HepG2 (cell line): Measurements from ENCODE around the gene YPEL3. TPM values are rescaled to one million over a fixed set of nuclear protein-coding genes. Genes with fewer than 3 reads are reported as not detected.

Source experiments
- ATF1 ChIP-seq: IDR thresholded peaks from 2 replicates; pipeline ENCODE4 v1.6.1; 2016; ENCODE audit warnings: mild to moderate bottlenecking, control low read depth
- BATF2 ChIP-seq: sonication (generic); formaldehyde crosslinking; IDR thresholded peaks from 2 replicates; pipeline ENCODE4 v1.8.0; 2022; ENCODE audit warnings: mild to moderate bottlenecking, missing genetic modification reagents, moderate library complexity
- CBX5 ChIP-seq: sonication (generic); formaldehyde crosslinking; IDR thresholded peaks from 2 replicates; pipeline ENCODE4 v1.4.0; 2020; ENCODE audit warnings: missing genetic modification reagents, borderline replicate concordance
- CEBPZ ChIP-seq: IDR thresholded peaks from 2 replicates; pipeline ENCODE4 v1.6.1; 2012; ENCODE audit warnings: low read length, improper control_type of control experiment
- GABPB1 ChIP-seq: IDR thresholded peaks from 2 replicates; pipeline ENCODE4 v1.6.1; 2016; ENCODE audit warnings: mild to moderate bottlenecking, missing genetic modification reagents, moderate library complexity, missing compliant biosample characterization
- IRX3 ChIP-seq: sonication (generic); formaldehyde crosslinking; IDR thresholded peaks from 2 replicates; pipeline ENCODE4 v1.8.1; 2023; ENCODE audit warnings: mild to moderate bottlenecking, low read depth, missing genetic modification reagents, borderline replicate concordance
- ISL2 ChIP-seq: sonication (generic); formaldehyde crosslinking; IDR thresholded peaks from 2 replicates; pipeline ENCODE4 v1.5.0; 2020; ENCODE audit warnings: missing genetic modification reagents
- JUN ChIP-seq: sonication (generic); formaldehyde crosslinking; IDR thresholded peaks from 2 replicates; pipeline ENCODE4 v1.4.0; 2020; ENCODE audit warnings: mild to moderate bottlenecking, missing genetic modification reagents
- MEF2D ChIP-seq: sonication (generic); formaldehyde crosslinking; IDR thresholded peaks from 2 replicates; pipeline ENCODE4 v1.5.1; 2020; ENCODE audit warnings: mild to moderate bottlenecking, missing genetic modification reagents
- MTA3 ChIP-seq: sonication (generic); formaldehyde crosslinking; IDR thresholded peaks from 2 replicates; pipeline ENCODE4 v1.4.0; 2020; ENCODE audit warnings: missing genetic modification reagents
- NFIB ChIP-seq: sonication (generic); formaldehyde crosslinking; IDR thresholded peaks from 2 replicates; pipeline ENCODE4 v1.9.0; 2021; ENCODE audit warnings: missing genetic modification reagents, mild to moderate bottlenecking, borderline replicate concordance
- ONECUT2 ChIP-seq: sonication (generic); formaldehyde crosslinking; IDR thresholded peaks from 2 replicates; pipeline ENCODE4 v1.4.0; 2020; ENCODE audit warnings: missing genetic modification reagents
- PREB ChIP-seq: sonication (generic); formaldehyde crosslinking; IDR thresholded peaks from 2 replicates; pipeline ENCODE4 v1.4.0; 2020; ENCODE audit warnings: missing genetic modification reagents
- RFX1 ChIP-seq: fragments of 450-650 bp; IDR thresholded peaks from 2 replicates; pipeline ENCODE4 v1.6.1; 2017
- SIX4 ChIP-seq: sonication (generic); formaldehyde crosslinking; IDR thresholded peaks from 2 replicates; pipeline ENCODE4 v1.4.0; 2020; ENCODE audit warnings: missing genetic modification reagents
- SSRP1 ChIP-seq: IDR thresholded peaks from 2 replicates; pipeline ENCODE4 v1.6.1; 2016; ENCODE audit warnings: control low read depth
- TCF7L2 ChIP-seq: IDR thresholded peaks from 2 replicates; pipeline ENCODE4 v1.6.1; 2011; ENCODE audit warnings: mild to moderate bottlenecking, low read depth, low read length, moderate library complexity
- TEAD2 ChIP-seq: sonication (generic); formaldehyde crosslinking; IDR thresholded peaks from 2 replicates; pipeline ENCODE4 v1.9.0; 2021; ENCODE audit warnings: missing genetic modification reagents
- ZBTB7B ChIP-seq: sonication (generic); formaldehyde crosslinking; IDR thresholded peaks from 2 replicates; pipeline ENCODE4 v1.4.0; 2020; ENCODE audit warnings: missing genetic modification reagents
- ZFP41 ChIP-seq: sonication (generic); formaldehyde crosslinking; IDR thresholded peaks from 2 replicates; pipeline ENCODE4 v1.4.0; 2020; ENCODE audit warnings: mild to moderate bottlenecking, missing genetic modification reagents, borderline replicate concordance
- ZNF207 ChIP-seq: fragments of 450-650 bp; IDR thresholded peaks from 2 replicates; pipeline ENCODE4 v1.6.1; 2016; ENCODE audit warnings: antibody characterized with exemption, borderline replicate concordance
- ZNF446 ChIP-seq: sonication (generic); formaldehyde crosslinking; IDR thresholded peaks from 2 replicates; pipeline ENCODE4 v1.5.0; 2020; ENCODE audit warnings: mild to moderate bottlenecking, missing genetic modification reagents
- ZNF546 ChIP-seq: sonication (generic); formaldehyde crosslinking; conservative IDR thresholded peaks from 2 replicates; pipeline ENCODE4 v1.8.1; 2023; ENCODE audit warnings: mild to moderate bottlenecking, missing genetic modification reagents
- ZNF550 ChIP-seq: sonication (generic); formaldehyde crosslinking; IDR thresholded peaks from 2 replicates; pipeline ENCODE4 v1.4.0; 2020; ENCODE audit warnings: mild to moderate bottlenecking, missing genetic modification reagents, borderline replicate concordance
- ZNF556 ChIP-seq: sonication (generic); formaldehyde crosslinking; IDR thresholded peaks from 2 replicates; pipeline ENCODE4 v1.4.0; 2020; ENCODE audit warnings: mild to moderate bottlenecking, missing genetic modification reagents, borderline replicate concordance
- ZNF580 ChIP-seq: IDR thresholded peaks from 2 replicates; pipeline ENCODE4 v1.6.1; 2016; ENCODE audit warnings: low read depth, borderline replicate concordance
- ZNF674 ChIP-seq: sonication (generic); formaldehyde crosslinking; IDR thresholded peaks from 2 replicates; pipeline ENCODE4 v1.5.0; 2020; ENCODE audit warnings: low read depth, mild to moderate bottlenecking, missing genetic modification reagents
- ZNF841 ChIP-seq: sonication (generic); formaldehyde crosslinking; IDR thresholded peaks from 2 replicates; pipeline ENCODE4 v1.8.1; 2023; ENCODE audit warnings: missing genetic modification reagents, borderline replicate concordance
- ZSCAN30 ChIP-seq: sonication (generic); formaldehyde crosslinking; IDR thresholded peaks from 2 replicates; pipeline ENCODE4 v1.5.0; 2020; ENCODE audit warnings: mild to moderate bottlenecking, missing genetic modification reagents
- polyA plus RNA-seq, 8 experiments: library from polyadenylated mRNA; depleted of rRNA in 3 of 8; stranded (reverse) in 7 of 8; unstranded in 1 of 8; fragments of >200 nt; fragmentation: Illumina TruSeq in 4 of 8; extraction: Trizol in 4 of 8; gene quantifications; 2 replicates each; pipeline versions ENCODE4 v1.2.1 to v1.2.3, GENCODE V29; 2011 to 2016; ENCODE audit warnings: low read depth in 4 of 8, missing spikeins in 1 of 8, mixed read lengths in 1 of 8; ENCODE audit not compliant: insufficient read depth in 1 of 8
- total RNA-seq, 5 experiments: library from RNA; depleted of rRNA; stranded (reverse); fragments of >200 nt; fragmentation: Illumina TruSeq; extraction: Trizol; gene quantifications; 2 replicates each; pipeline ENCODE4 v1.2.3, GENCODE V29; 2016; ENCODE audit warnings: low read depth in 1 of 5

Gene YPEL3
- total and polyA plus RNA-seq, 2 of the 13 experiments (the other 11 are each of a cell fraction or from before 2014, with no cell fraction given) = 5.4 to 47.0 TPM

- TF ChIP-seq ZNF207 (no peak), TCF7L2 (no peak), TEAD2 (no peak), ZNF580 (CRISPR knock-in tag) (no peak), ISL2 (CRISPR knock-in tag) (no peak), CEBPZ (no peak), CBX5 (CRISPR knock-in tag) (no peak), SIX4 (CRISPR knock-in tag) (no peak), ZNF546 (no peak), GABPB1 (CRISPR knock-in tag) (no peak), NFIB (CRISPR knock-in tag) (no peak), SSRP1 (no peak), JUN (no peak), ZSCAN30 (CRISPR knock-in tag) (no peak), ZNF674 (CRISPR knock-in tag) (no peak), ZNF550 (CRISPR knock-in tag) (no peak), ZNF841 (CRISPR knock-in tag) (no peak), ONECUT2 (CRISPR knock-in tag) (no peak), BATF2 (CRISPR knock-in tag) (0 out of 2 replicates have a peak, but pooled peaks have one; percentile 68), ATF1 (CRISPR knock-in tag) (no peak), IRX3 (CRISPR knock-in tag) (no peak), ZNF446 (CRISPR knock-in tag) (no peak), MEF2D (CRISPR knock-in tag) (no peak), RFX1 (no peak), ZFP41 (CRISPR knock-in tag) (peak; percentile 20; the same call in 1 of the 2 replicates), ZBTB7B (CRISPR knock-in tag) (no peak; the same call in 1 of the 2 replicates), MTA3 (no peak), PREB (CRISPR knock-in tag) (0 out of 2 replicates have a peak, but pooled peaks have one; percentile 45), ZNF556 (CRISPR knock-in tag) (no peak)
These were observed 32.6 kb downstream of the YPEL3 start (continued) for GRCh38 chr16:30063278-30063892.
